GM19468 (cell line): ENCODE results near the gene NOVA2.
A peak's percentile ranks its signal among the peaks of the same experiment; 100 is the strongest.

Experiments used
- ATAC-seq: cut with Tn5 transposase; IDR thresholded peaks from one replicate; pipeline ENCODE4 v1.9.1; 2021; ENCODE audit warnings: mild to moderate bottlenecking, moderate library complexity, moderate number of reproducible peaks; ENCODE audit not compliant: unreplicated experiment; ENCODE audit errors: extremely low read depth

Gene NOVA2

DNA sequence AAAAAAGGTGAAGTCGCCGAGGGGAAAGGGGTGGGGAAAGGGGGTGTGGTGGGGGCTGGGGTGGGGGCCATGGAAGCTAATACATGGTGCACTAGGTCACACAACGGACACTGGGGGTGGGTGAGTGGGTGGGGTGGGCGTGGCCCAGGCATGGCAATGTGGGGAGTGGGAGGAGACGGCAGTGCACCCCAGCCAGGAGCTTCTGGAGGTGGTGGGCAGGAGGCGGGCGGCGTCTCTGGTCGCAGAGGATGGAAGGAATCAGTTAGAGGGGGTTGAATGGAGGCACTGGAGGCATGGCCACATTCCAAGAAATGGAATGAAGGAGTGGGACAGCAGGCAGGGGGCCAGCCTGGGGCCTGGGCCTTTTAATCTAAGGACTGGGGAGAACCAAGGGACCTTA, 39.9 kb downstream of the NOVA2 start:
- no peak for ATAC-seq

DNA sequence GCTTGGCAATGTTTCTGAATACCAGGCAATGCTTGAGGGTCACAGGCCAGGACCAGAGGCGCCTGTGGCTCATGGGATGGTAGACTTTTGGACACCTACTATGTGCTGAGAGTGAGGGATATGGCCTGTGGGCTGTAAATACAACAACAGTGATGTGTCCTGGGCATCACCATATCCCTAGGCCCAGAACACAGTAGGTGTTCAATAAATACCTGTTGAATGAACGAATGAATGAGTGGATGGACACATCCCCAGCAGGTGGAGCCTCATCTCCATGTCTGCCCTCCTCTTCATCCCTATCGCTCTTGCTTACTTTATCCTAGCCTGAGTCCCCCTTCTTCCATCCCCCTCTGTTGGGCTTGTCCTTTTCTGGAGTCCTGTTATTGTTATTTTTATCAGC, 42.6 kb downstream of the NOVA2 start:
- ATAC-seq, result no peak

DNA sequence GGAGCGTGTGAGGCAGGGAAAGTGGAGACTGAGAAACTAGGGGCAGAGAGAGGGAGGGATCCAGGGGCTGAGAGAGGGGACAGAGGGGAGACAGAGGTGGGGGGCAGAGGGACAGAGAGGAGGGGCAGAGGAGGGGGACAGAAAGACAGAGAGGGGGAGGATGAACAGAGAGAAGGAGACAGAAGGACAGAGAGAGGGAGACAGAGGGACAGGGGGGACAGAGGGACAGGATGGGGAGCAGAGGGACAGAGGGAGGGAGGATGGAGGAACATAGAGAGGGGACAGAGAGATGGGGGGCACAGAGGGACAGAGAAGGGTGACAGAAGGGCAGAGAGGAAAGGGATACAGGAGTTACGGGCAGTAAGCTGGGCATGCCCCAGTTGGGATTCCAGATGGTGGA, 44.4 kb downstream of the NOVA2 start:
- ATAC-seq, result no peak

DNA sequence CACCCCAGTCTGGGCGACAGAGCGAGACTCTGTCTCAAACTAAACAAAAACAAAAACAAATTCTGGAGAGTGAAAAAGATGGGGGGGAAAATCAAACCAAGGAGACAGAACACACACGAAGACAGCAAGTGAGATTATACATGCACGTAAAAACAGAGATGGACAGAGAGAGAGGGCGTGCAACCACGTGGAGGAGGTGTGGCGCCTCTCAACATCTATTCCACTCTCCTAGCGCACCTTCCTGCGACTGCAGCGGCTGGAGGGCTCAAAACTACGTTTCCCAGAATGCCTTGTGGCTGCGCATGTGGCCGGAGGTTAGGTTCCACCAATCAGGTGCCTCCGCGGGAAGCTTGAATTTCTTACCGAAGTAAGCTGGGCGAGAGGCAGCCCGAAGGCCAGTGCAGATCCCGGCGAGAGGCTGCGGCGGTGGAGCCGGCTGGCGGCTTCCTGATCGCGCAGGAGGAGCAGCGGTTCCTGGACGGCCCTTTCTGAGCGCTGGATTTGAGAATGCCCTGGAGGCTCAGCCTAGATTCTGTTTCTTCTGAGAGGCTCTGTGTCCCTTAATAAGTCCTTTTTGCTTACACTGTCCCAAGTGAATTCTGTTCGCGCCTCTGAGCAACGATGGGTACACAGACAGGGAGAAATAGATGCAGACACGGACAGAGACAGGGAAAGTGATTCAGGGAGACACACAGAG, 46.0 kb downstream of the NOVA2 start:
- ATAC-seq, result no peak

DNA sequence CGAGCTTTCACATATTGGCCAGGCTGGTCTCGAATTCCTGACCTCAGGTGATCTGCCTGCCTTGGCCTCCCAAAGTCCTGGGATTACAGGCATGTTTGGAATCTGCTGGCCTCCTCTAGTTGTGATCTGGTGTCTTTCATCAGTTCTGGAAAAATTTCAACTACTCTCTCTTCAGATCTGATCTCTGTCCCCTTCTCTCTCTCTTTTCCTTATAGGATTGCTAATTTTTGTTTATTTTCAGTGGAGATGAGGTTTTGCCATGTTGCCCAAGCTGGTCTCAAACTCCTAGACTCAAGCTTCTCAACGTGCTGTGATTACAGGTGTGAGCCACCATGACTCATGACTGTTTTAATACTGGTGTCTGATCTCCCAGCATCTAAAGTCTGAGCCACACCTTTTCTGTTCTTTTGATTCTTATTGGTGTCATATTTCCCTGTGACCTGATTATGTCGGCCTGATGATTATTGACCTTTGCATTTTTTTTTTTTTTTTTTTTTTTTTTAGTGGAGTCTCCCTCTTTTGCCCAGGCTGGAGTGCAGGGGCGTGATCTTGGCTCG, 48.7 kb downstream of the NOVA2 start:
- no peak for ATAC-seq

DNA sequence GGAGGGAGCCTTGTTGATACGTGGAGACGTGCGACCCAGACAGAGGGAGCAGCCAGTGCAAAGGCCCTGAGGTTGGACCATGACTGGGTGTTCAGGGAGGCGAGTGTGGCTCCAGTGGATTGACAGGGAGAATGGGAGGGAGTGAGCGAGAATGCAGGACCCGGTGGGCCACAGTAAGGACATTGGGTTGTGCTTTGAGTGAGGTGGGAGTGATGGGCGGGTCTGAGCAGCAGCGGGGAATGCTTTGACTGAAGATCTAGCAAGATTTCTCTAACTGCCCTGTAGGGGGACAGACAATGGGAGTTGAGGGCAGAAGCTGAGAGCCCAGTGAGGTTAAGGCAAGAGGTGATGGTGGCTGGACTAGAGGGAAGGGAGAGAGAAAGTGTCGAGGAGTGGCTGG, 51.4 kb downstream of the NOVA2 start:
- no peak for ATAC-seq

DNA sequence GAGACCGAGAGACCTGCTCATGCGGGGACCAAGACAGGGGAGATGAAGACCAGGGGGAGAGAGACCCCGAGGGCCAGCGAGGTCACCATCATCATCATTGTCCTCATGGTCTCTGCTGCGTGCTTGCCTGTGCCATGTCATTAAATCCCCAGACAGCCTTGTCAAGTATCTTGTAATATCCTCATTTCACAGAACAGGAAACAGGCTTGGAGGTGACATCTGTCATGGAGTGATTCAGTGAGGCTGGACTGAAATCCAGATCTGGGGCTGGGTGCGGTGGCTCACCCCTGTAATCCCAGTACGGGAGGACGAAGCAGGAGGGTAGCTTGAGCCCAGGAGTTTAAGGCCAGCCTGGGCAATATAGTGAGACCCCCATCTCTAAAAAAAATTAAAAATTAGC, 53.2 kb downstream of the NOVA2 start:
- ATAC-seq, result no peak

DNA sequence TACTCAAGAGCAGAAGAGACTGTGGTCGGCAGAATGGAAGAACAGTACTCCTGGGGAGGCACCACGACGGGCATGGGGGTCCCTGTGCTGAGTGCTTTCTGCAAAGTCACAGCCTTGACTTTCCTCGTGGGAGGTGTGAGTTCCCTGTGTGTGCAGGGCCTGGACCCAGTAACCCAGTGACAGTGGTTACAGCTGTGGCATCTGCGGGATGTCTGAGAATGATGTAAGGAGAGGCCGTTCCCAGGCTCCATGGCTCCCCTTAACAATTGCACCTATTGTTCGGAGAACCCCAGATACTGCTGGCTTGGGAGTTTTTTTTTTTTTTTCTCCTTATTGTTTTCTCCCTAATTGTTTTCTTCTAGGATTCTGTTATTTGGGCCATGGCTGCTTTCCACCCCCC, 54.0 kb downstream of the NOVA2 start:
- no peak for ATAC-seq

DNA sequence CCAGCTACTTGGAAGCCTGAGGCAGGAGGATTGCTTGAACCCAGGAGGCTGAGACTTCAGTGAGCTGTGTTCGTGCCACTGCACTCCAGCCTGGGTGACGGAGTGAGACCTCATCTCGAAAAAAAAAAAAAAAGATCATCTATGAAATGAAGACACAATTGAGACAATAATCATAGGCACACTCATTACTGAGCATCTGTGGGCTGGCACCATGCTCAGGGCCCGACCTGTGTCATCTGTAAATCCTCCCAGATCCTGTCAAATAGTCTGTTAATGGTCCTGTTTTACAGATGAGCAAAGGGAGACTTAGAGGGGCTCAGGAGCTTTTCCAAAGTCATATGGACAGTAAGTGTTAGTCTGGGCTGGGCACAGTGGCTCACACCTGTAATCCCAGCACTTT, 54.9 kb downstream of the NOVA2 start:
- no peak for ATAC-seq

DNA sequence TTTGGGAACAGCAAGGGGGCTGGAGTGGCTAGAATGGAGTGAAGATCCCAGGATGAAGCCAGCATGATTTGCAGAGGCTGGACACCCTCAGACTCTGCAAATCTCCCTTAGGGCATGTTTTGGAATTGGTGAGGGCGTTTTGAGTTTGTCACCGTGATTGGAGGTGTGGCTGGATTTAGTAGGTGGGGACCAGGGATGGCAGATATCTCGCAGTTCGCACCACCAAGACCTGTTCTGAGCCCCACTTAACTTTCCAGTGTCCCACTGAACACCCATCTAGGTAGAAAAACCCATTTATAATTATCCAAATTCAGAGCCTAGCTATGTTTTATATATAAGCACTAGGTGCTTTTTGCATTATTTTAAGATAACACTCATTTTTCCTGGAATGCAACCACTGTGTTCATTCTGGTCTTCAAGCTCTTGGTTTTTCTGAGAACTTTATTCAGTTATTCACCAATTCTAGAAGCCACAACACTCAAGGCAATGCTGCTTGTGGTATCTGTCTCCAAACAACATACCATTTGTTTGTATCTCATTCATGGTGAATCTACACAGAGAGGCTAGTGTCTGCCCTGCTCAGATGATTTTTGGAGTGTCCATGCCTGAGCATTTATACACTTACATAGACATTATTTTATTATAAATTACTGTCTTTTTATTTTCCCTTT, 56.1 kb downstream of the NOVA2 start:
- no peak for ATAC-seq

DNA sequence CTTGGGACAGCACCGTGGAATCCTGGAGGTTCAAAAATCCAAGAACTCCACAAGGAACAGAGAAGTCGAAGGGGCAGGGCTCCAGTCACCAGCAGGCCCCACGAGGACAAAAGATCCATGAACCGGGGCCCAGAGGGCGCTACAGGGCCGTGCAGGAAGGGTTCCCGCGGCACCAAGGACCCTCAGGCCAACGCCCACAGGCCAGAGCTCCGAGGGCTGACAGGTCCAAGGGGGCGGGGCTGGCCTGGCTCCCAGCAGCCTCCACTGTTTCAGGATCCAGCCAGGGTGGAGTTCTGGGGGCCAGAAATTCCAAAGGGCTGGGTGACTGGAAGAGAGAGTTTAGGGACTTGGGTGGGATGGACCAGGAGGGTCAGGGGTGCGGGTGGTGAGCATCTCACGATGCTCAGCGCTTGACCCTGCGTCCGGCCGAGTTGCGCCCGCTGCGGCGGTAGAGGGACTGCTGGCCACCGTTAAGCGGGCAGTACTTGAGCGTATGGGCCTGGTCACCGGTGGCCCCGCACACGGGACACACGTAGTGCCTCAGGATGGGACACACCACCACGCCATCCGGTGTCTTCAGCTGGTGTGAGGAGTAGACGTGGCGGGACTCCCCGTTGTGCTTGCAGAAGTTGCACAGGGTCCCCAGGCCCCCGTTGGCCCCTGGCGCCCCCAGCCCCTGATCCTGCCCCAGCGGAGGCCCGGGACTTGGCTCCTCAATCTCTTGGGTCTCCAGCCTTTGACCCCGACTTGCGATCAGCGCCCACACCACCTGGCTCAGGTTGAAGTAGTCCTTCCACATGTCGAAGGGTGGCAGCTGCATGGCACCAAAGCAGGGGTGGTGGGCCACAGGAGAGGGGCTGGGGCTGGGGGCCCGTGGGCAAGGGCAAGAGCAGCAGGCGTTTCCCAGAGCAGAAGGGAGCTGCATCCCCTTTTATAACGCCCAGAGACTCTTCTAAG, 59.5 kb downstream of the NOVA2 start, which contains the start of gene NANOS2:
Gene NANOS2, minus strand, starts transcription at position 905 of the 957 bp plus-strand sequence. Its CDS starts 85 bp downstream, at position 820.
- ATAC-seq, result no peak

DNA sequence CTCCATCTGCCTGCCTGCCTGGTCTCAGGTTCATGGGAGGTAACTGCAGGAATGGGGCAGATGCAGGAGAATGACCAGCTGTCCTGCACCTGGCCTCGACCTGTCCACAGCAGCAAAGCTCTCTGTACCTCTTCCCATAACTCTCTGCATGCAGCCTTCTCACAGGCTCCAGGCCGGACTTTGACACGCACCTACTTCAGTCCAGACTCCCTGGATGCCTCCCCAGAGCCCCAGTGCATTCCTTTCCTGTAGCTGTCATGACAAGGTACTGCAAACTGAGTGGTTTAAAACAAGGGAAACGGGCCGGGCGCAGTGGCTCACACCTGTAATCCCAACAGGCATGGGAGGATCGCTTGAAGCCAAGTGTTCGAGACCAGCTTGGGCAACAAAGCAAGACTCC, 62.4 kb downstream of the NOVA2 start:
- ATAC-seq, result no peak

DNA sequence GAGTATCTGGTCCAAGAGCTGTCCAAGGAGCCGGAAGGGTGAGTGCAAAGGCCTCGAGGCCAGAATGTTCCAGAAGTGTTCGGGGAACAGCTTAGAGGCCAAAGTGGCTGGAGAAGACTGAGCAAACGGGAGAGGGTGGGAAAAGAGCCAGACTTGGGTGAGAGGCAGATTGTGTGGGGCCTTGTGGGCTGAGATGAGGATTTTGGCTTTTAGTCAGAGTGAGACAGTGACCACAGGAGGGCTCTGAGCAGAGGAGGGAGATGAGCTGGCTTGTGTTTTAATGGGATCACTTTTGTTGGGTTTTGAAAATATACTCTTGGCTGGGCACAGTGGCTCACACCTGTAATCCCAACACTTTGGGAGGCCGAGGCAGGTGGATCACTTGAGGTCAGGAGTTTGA, 64.7 kb downstream of the NOVA2 start:
- no peak for ATAC-seq

DNA sequence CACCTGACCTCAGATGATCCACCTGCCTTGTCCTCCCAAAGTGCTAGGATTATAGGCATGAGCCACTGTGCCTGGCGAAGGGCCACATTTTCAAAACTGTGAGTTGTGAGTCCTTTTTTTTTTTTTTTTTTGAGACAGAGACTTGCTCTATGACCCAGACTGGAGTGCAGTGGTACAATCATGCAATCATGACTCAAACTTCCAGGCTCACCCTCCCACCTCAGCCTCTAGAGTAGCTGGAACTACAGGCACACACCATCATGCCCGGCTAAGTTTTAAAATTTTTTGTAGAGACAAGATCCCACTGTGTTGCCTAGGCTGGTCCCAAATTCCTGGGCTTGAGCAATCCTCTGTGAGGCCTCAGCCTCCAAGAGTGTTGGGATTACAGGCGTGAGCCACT, 67.4 kb downstream of the NOVA2 start:
- no peak for ATAC-seq

DNA sequence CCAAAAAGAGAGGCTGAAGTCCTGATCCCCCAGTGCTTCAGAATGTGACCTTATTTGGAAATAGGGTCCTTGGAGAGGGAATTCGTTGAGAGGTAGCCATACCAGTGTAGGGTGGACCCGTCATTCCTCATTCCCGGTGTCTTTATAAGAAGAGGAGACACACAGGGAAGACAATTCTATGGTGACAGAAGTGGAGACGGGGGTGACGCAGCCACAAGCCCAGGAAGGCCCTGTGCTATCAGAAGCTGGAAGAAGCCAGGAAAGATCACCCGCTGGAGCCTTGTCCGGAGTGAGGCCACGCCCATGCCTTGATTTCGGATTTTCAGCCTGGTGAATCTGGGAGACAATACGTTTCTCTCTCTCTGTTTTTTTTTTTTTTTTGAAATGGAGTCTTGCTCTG, 68.7 kb downstream of the NOVA2 start:
- no peak for ATAC-seq

DNA sequence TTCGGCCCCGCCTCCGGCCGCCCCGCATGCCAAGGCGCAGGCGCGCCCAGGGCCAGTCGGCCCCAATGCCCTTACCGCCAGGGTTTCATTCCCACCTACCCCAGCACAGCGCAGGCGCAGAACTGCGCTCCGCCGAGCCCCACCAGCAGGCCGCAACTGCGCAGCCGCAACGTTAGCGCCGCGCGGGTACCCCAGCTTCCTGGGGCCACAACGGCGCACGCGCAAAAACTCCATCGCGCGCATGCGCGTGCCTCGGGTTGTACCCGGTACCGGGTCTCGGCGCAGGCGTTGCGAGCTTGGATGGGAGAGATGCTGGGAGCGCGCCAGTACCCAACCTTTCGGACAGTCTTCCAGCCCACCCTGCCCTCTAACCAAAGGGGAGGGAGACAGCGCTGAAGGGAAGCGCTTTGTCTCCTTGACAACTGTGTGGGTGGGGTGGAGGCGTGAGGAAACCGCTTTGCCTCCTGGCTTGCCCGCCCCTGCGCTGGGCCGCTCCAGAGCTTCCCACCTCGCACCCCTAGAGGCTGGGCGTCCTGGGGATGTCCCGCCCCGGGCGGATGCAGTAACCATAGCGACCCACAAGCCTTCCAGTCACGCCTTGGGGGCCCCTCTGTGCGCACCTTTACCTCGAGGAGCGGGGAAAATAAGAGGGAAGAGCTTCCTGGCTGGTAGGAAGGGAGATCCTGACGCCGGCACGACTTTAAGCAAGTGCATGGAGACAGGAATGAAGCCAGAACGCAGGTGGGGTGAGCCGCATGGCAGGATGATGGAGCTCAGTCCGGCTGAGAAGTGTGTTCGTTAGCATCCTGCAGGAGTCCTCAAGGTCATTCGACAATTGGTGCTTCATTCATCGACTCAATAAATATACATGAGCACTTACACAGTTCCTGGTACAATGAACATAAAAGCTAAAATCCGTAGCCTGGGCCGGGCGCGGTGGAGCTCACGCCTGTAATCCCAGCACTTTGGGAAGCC, 70.7 kb downstream of the NOVA2 start:
- peak; percentile 74 for ATAC-seq

DNA sequence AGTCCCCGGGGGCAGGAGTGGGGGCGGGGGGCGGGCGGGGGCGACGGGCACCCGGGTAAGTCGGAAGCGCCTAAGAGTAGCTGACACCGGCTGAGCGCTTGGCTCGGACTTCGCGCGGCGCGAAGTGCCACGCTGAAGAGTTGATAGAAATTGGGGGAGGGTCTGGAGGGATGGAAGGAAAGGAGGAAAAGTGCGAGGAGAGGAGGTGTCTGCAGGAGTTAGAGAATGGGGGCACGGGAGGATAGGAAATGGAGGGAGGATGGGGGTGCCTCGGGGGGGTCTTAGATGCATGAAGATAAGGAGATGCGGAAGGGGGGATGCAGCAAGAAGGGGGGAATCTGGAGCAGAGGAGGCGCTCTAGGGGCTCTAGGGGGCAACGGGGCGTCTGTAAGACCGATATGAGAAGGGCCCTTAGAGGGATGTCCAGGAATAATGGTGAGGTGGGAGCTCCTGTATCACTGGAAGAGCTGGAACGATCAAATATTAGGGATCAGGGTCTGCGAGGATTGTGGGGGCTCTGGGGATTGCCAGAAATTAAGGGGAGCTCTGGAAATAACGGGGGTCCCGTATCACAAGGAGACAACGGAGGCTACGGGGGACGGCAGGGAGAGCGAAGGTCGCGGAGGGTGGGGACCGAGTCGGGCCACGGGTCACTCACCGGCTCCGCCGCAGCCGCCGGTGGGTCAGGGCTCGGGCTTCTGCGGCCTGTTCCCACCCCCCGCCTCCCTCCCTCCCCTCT, 71.6 kb downstream of the NOVA2 start, which contains the start of gene MYPOP:
Gene MYPOP, minus strand, starts transcription at position 702 of the 739 bp plus-strand sequence. CDS start 840 bp downstream, outside the sequence.
- no peak for ATAC-seq

DNA sequence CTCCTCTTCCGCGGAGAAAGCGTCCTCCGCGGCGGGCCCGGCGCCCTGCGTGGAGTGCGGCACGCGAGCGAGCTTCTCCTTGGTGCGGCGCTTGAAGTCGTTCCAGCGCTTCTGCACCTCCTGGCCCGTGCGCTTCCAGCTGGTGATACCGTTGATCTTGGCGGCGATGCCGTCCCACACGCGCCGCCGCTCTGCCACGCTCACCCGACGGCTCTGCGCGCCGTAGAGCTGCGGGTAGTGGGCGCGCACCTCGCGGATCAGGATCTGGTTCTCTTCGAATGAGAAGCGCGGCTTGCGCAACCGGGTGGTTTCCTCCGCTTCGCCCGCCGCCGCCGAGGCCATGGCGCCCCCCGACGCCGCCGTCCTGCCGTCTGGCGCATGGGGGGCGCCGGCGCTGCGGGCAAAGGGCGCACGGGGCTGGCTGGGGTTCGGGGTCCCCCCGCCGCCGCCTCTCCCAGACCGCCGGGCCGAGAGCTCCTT, 72.2 kb downstream of the NOVA2 start:
- no peak for ATAC-seq
